ENCODE results near the gene OR10H1. TPM values are rescaled to one million over a fixed set of nuclear protein-coding genes. Genes with fewer than 3 reads are reported as not detected.
A peak's percentile ranks its signal among the peaks of the same experiment; 100 is the strongest.
"Not testable (repeated sequence)": the region's sequence is repeated elsewhere in the genome, so short reads cannot be mapped to it uniquely, and the experiment has no call there.

Gene OR10H1
- total and polyA plus RNA-seq, 7 donors = not detected

DNA sequence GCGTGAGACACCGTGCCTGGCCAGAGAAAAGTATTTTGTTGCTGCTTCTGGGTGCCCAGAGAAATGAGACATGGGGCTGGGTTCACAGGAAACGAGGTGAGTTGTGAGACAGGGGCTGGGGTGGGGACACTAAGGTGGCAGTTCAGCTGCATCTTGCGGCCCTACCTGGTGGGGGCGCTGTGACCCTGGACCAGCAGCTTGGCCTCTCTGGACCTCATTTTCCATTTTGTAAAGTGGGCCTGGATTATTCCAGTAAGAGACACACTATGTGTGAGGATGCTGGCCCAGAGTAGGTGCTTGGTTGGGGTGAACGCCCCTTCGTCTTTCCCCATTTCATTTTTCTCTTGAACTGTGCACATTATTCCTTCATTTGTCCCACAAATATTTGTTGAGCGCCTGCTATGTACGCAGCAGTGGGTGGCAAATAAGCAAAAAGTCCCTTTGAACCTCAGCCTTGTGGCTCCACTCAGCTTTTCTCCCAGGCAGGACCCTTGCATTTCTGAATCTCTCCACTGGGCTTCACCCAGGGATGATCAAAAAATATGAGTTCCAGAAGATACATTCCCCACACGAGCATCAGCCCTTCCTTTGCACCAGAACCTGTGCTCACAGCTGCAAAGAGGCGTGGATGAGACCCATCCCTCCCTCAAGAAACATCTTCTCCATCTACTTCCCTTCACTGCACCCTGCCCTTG is 26.6 kb upstream of the OR10H1 start:
- Histone ChIP-seq H3K27ac (no peak overlapping the region), H3K4me3 (no peak overlapping the region), H3K9me3 (no peaks in the 10 kb centered on the region), H3K4me1 (no peaks in the 10 kb centered on the region), H3K27me3 (ENCODE audit: insufficient read depth in 3 of 3, low read length in 2 of 3) (peaks cover 0 to 6% (median 4%) of the 10 kb centered on the region in 3 donors), H3K36me3 (ENCODE audit: insufficient read depth in 1 of 2, low read depth in 1 of 2) (no peaks in the 10 kb centered on the region)
- TF ChIP-seq, protein P1, sequence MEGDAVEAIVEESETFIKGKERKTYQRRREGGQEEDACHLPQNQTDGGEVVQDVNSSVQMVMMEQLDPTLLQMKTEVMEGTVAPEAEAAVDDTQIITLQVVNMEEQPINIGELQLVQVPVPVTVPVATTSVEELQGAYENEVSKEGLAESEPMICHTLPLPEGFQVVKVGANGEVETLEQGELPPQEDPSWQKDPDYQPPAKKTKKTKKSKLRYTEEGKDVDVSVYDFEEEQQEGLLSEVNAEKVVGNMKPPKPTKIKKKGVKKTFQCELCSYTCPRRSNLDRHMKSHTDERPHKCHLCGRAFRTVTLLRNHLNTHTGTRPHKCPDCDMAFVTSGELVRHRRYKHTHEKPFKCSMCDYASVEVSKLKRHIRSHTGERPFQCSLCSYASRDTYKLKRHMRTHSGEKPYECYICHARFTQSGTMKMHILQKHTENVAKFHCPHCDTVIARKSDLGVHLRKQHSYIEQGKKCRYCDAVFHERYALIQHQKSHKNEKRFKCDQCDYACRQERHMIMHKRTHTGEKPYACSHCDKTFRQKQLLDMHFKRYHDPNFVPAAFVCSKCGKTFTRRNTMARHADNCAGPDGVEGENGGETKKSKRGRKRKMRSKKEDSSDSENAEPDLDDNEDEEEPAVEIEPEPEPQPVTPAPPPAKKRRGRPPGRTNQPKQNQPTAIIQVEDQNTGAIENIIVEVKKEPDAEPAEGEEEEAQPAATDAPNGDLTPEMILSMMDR (IDR thresholded peaks at IDR 0.05) = no peak
- DNase-seq = no peak
- intact Hi-C loops (cut with DNase I) = no loop called here
- no peak for ATAC-seq
- 56 to 57% (median 57%) methylated on average over 11 of the region's 11 CpGs for WGBS, 3 donors

DNA sequence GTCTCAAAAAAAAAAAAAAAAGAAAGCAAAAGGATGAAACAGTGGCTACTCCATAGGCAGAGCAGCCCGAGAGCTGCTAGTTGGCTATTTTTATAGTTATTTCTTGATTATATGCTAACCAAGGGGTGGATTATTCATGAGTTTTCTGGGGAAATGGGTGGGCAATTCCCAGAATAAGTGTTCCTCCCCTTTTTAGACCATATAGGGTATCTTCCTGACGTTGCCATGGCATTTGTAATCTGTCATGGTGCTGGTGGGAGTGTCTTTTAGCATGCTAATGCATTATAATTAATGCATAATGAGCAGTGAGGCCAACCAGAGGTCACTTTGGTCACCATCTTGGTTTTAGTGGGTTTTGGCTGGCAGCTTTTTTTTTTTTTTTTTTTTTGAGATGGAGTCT is 25.4 kb upstream of the OR10H1 start:
- Histone ChIP-seq H3K4me3 (no peak overlapping the region), H3K4me1 (no peaks in the 10 kb centered on the region), H3K27ac (no peak overlapping the region), H3K27me3 (ENCODE audit: insufficient read depth in 3 of 3, low read length in 2 of 3) (peaks cover 0 to 4% (median 3%) of the 10 kb centered on the region in 3 donors), H3K36me3 (ENCODE audit: insufficient read depth in 1 of 2, low read depth in 1 of 2) (no peaks in the 10 kb centered on the region), H3K9me3 (no peaks in the 10 kb centered on the region)
- WGBS, 3 donors = 44 to 57% (median 52%) methylated on average over 2 of the region's 2 CpGs
- DNase-seq (no peak), ATAC-seq (no peak)
- intact Hi-C loops (cut with DNase I) = no loop called here
- TF ChIP-seq, protein P1 (IDR thresholded peaks at IDR 0.05) = no peak

DNA sequence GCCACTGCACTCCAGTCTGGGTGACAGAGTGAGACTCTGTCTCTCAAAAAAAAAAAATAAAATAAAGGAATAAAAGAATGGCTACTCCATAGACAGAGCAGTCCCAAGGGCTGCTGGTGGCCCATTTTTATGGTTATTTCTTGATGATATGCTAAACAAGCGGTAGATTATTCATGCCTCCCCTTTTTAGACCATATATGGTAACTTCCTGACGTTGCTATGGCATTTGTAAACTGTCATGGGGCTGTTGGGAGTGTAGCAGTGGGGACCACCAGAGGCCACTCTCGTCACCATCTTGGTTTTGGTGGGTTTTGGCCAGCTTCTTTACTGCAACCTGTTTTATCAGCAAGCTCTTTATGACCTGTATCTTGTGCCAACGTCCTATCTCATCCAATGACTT is 24.4 kb upstream of the OR10H1 start:
- H3K4me3 ChIP-seq; DNase-seq; H3K9me3 ChIP-seq; H3K4me1 ChIP-seq; H3K36me3 ChIP-seq (ENCODE audit: insufficient read depth in 1 of 2, low read depth in 1 of 2); intact Hi-C loops (cut with DNase I); H3K27ac ChIP-seq; H3K27me3 ChIP-seq (ENCODE audit: insufficient read depth in 3 of 3, low read length in 2 of 3); ATAC-seq: not testable (repeated sequence)
- 57 to 62% (median 58%) methylated on average over 4 of the region's 4 CpGs for WGBS, 3 donors

DNA sequence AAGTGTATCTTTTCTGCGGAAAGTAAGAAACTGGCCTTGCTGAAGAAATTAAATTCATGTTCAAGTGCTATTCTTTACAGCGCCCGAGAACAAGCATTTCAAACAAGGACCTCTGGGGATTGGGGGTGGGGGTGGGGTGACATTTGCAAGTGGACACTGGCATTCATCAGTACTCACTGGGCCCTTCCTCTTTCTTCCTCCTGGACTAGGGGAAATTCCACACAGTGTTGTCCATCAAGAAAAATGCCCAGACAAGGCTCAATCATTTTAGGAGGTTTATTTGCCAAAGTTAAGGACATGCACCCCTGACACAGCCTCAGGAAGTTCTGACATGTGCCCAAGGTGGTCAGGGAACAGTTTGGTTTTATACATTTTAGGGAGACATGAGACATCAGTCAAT is 22.9 kb upstream of the OR10H1 start:
- ATAC-seq (no peak), DNase-seq (no peak)
- H3K4me1 ChIP-seq = no peaks in the 10 kb centered on the region
- H3K9me3 ChIP-seq = no peaks in the 10 kb centered on the region
- TF ChIP-seq, protein P1 (IDR thresholded peaks at IDR 0.05) = no peak
- H3K4me3 ChIP-seq = no peak overlapping the region
- no peaks in the 10 kb centered on the region for H3K27me3 ChIP-seq (ENCODE audit: insufficient read depth in 3 of 3, low read length in 2 of 3)
- no peaks in the 10 kb centered on the region for H3K36me3 ChIP-seq (ENCODE audit: insufficient read depth in 1 of 2, low read depth in 1 of 2)
- no peak overlapping the region for H3K27ac ChIP-seq
- WGBS, 3 donors = 95 to 96% (median 96%) methylated on average over 3 of the region's 3 CpGs
- intact Hi-C loops (cut with DNase I) = no loop called here

DNA sequence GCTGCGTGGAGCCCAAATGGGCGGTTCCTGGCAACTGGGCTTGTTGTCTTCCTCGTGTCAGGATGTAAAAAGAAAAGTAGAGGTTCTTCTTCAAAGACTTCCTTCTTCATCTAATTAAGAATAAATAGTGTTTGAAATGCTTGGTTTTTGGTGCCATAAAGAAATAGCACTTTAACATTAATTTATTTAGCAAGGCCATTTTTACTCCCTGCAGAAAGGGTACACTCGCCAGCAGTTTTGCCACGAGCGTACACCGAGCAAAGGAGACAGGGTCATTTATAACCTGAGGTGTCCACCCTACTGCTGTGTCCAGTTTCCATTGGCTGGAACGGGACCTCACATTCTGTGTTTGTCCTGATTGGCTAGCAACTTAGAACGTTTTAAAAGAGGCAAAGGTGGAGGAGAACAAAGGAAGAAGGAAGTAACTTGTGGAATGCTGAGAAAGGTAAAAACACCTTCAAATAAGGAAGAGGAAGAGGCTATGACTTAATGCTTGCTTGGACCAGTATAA is 21.8 kb upstream of the OR10H1 start:
- peak overlapping the region; percentile 76 for H3K4me3 ChIP-seq
- peak; percentile 23 to 40 (median 33) for ATAC-seq
- intact Hi-C loops (cut with DNase I) = no loop called here
- TF ChIP-seq, protein P1 (IDR thresholded peaks at IDR 0.05) = no peak
- no peaks in the 10 kb centered on the region for H3K4me1 ChIP-seq
- H3K9me3 ChIP-seq = no peaks in the 10 kb centered on the region
- 0% methylated on average over 9 of the region's 9 CpGs for WGBS, 3 donors
- H3K27me3 ChIP-seq (ENCODE audit: insufficient read depth in 3 of 3, low read length in 2 of 3) = no peaks in the 10 kb centered on the region
- peak overlapping the region; percentile 82 for H3K27ac ChIP-seq
- no peaks in the 10 kb centered on the region for H3K36me3 ChIP-seq (ENCODE audit: insufficient read depth in 1 of 2, low read depth in 1 of 2)
- peak in 1 of 2 donors; percentile 53 for DNase-seq

Measured in psoas muscle (tissue), 8 donors.